Neural cell (in vitro differentiated cells): ENCODE results near the gene CTDNEP1. TPM values are rescaled to one million over a fixed set of nuclear protein-coding genes. Genes with fewer than 3 reads are reported as not detected.

Experiments
- H2AFZ ChIP-seq: fragments of 200-600, 300-800 bp; sonication (generic), shearing (Covaris generic); 2 replicates; pipeline ENCODE4 v1.6.0; 2014; ENCODE audit warnings: low read depth, mild to moderate bottlenecking, antibody characterized with exemption, low read length, moderate library complexity
- H3F3A ChIP-seq: fragments of 200-600 bp; shearing (Covaris generic); 2 replicates; pipeline ENCODE4 v1.6.1; 2016; ENCODE audit warnings: mild to moderate bottlenecking, moderate library complexity, mixed read lengths, antibody characterized with exemption, low read length; ENCODE audit not compliant: insufficient read depth, poor library complexity, severe bottlenecking
- H3K27ac ChIP-seq: fragments of 200-600, 300-800 bp; sonication (generic), shearing (Covaris generic); 2 replicates; pipeline ENCODE4 v1.5.1; 2014; ENCODE audit warnings: mild to moderate bottlenecking, low read length, moderate library complexity
- H3K27me3 ChIP-seq: fragments of 300-800, 200-600 bp; sonication (generic), shearing (Covaris generic); 2 replicates; pipeline ENCODE4 v1.6.0; 2014; ENCODE audit warnings: mild to moderate bottlenecking, low read depth, low read length, moderate library complexity; ENCODE audit not compliant: insufficient read depth
- H3K36me3 ChIP-seq: fragments of 300-800, 200-600 bp; sonication (generic), shearing (Covaris generic); 2 replicates; pipeline ENCODE4 v1.5.1; 2014; ENCODE audit warnings: mild to moderate bottlenecking, antibody characterized with exemption, low read length, moderate library complexity; ENCODE audit not compliant: insufficient read depth
- H3K4me2 ChIP-seq: fragments of 300-800, 200-600 bp; sonication (generic), shearing (Covaris generic); 2 replicates; pipeline ENCODE4 v1.6.0; 2014; ENCODE audit warnings: mild to moderate bottlenecking, low read length
- H3K4me3 ChIP-seq: fragments of 300-800, 200-600 bp; sonication (generic), shearing (Covaris generic); 2 replicates; pipeline ENCODE4 v1.5.1; 2014; ENCODE audit warnings: mild to moderate bottlenecking, low read length, moderate library complexity
- H3K79me2 ChIP-seq: fragments of 200-600 bp; shearing (Covaris generic); replicated peaks from 2 replicates; pipeline ENCODE4 v1.6.0; 2014; ENCODE audit warnings: mild to moderate bottlenecking, low read length, moderate library complexity; ENCODE audit not compliant: insufficient read depth
- H3K9ac ChIP-seq: fragments of 300-800, 200-600 bp; sonication (generic), shearing (Covaris generic); 2 replicates; pipeline ENCODE4 v1.6.1; 2016; ENCODE audit warnings: mild to moderate bottlenecking, low read length, mixed read lengths
- H3K9me2 ChIP-seq: fragments of 200-600 bp; shearing (Covaris generic); 2 replicates; pipeline ENCODE4 v1.6.1; 2016; ENCODE audit warnings: mild to moderate bottlenecking, low read length, mixed read lengths; ENCODE audit not compliant: insufficient read depth
- H3K9me3 ChIP-seq: fragments of 200-600, 300-800 bp; sonication (generic), shearing (Covaris generic); 2 replicates; pipeline ENCODE4 v1.6.1; 2016; ENCODE audit warnings: mild to moderate bottlenecking, mixed run types, low read length, moderate library complexity, mixed read lengths
- H4K20me1 ChIP-seq: fragments of 200-600 bp; shearing (Covaris generic); 2 replicates; pipeline ENCODE4 v1.6.1; 2016; ENCODE audit warnings: mild to moderate bottlenecking, mixed run types; ENCODE audit not compliant: insufficient read depth
- CTCF ChIP-seq: fragments of 450-650 bp; IDR thresholded peaks from 2 replicates; pipeline ENCODE4 v1.5.1; 2014; ENCODE audit warnings: antibody characterized with exemption, mild to moderate bottlenecking, moderate library complexity; ENCODE audit not compliant: poor library complexity, severe bottlenecking
- EP300 ChIP-seq: fragments of 450-650 bp; conservative IDR thresholded peaks from 2 replicates; pipeline ENCODE4 v1.6.1; 2014; ENCODE audit warnings: antibody characterized with exemption, mild to moderate bottlenecking, moderate library complexity; ENCODE audit not compliant: poor library complexity, severe bottlenecking
- EZH2 ChIP-seq: fragments of 200-600, 300-800 bp; shearing (Covaris generic), sonication (generic); IDR thresholded peaks from 2 replicates; pipeline ENCODE4 v1.6.1; 2014; ENCODE audit warnings: antibody characterized with exemption, low read length, borderline replicate concordance, mild to moderate bottlenecking; ENCODE audit not compliant: insufficient read depth, poor library complexity, severe bottlenecking
- POLR2AphosphoS5 ChIP-seq: IDR thresholded peaks from 2 replicates; pipeline ENCODE4 v1.6.1; 2012
- RAD21 ChIP-seq: fragments of 450-650 bp; conservative IDR thresholded peaks from 2 replicates; pipeline ENCODE4 v1.6.1; 2014; ENCODE audit warnings: antibody characterized with exemption, mild to moderate bottlenecking, moderate library complexity
- SMC3 ChIP-seq: fragments of 450-650 bp; conservative IDR thresholded peaks from 2 replicates; pipeline ENCODE4 v1.6.1; 2014; ENCODE audit warnings: antibody characterized with exemption, mild to moderate bottlenecking, moderate library complexity; ENCODE audit not compliant: poor library complexity
- TAF1 ChIP-seq: IDR thresholded peaks from 2 replicates; pipeline ENCODE4 v1.6.1; 2012; ENCODE audit warnings: low read depth
- polyA plus RNA-seq: library from polyadenylated mRNA; depleted of rRNA; stranded (reverse); fragments of >200 nt; gene quantifications from 2 replicates; pipeline ENCODE4 v1.2.3, GENCODE V29; 2014
- TF ChIP-seq, protein P1 (sequence below): IDR thresholded peaks from 2 replicates; pipeline ENCODE4 v1.6.1; 2012; ENCODE audit warnings: borderline replicate concordance

Gene CTDNEP1
- polyA plus RNA-seq, 1 donor from 2014 or later, result 39.4 TPM

DNA sequence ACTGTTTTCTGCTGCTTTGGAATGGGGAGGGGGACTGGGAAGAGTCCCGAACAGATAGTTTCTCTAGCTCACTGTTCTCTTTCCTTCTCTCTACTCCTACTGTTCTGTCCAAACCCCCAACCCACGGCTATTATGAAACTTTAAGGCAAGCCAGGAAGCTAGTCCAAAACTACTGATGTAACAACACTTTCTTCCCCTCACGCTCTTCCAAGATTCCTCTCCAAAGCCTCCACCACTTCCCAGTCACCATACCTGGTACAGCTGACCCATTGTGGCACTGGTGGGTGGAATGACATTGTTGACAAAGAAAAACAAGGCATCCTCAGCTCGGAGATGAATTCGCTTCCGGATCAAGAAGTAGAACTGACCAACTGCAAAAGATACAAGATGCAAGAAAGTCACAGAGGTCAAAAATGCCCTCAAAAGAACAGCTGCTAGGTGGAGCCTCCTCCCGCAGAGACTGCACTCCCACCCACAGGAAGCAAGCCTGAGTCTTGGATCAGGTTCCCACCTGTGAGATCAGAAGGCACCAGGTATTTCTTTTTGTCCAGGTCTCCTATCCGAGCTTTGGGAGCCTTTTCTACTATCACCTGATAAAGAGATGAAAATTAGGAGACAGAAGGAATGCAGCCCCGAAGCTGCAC is 10.3 kb downstream of the CTDNEP1 start:
- peak overlapping the region; percentile 99 for H3K4me2 ChIP-seq
- peaks cover 3% of the 10 kb centered on the region for H3F3A ChIP-seq
- no peak overlapping the region for H2AFZ ChIP-seq
- no peaks in the 10 kb centered on the region for H3K27me3 ChIP-seq
- no peaks in the 10 kb centered on the region for H3K9me2 ChIP-seq
- H3K9ac ChIP-seq, result peak overlapping the region; percentile 99
- TF ChIP-seq RAD21, result no peak
- H3K36me3 ChIP-seq, result no peaks in the 10 kb centered on the region
- H4K20me1 ChIP-seq, result no peaks in the 10 kb centered on the region
- H3K9me3 ChIP-seq, result no peaks in the 10 kb centered on the region
- H3K4me3 ChIP-seq, result peak overlapping the region; percentile 75
- peak overlapping the region; percentile 99 for H3K27ac ChIP-seq
- peaks cover 51% of the 10 kb centered on the region for H3K79me2 ChIP-seq

- H3K36me3 ChIP-seq, result no peaks in the 10 kb centered on the region
- H3K79me2 ChIP-seq, result peaks cover 59% of the 10 kb centered on the region
These were observed 11.2 kb downstream of the CTDNEP1 start for GRCh38 chr17:7240375-7240774.

More at GRCh38 chr17:7240375-7240774, 11.2 kb downstream of the CTDNEP1 start:
- Histone ChIP-seq H4K20me1 (no peaks in the 10 kb centered on the region), H3K9ac (peak overlapping the region; percentile 99), H2AFZ (no peak overlapping the region), H3K9me2 (no peaks in the 10 kb centered on the region), H3K4me3 (peak overlapping the region; percentile 75), H3K4me2 (peak overlapping the region; percentile 99), H3K9me3 (no peaks in the 10 kb centered on the region), H3K27me3 (no peaks in the 10 kb centered on the region), H3F3A (peaks cover 3% of the 10 kb centered on the region), H3K27ac (peak overlapping the region; percentile 99)
- no peak for TF ChIP-seq TAF1
- TF ChIP-seq CTCF, result no peak
- no peak for TF ChIP-seq EZH2
- TF ChIP-seq EP300, result no peak
- TF ChIP-seq SMC3, result no peak
- TF ChIP-seq, protein P1, sequence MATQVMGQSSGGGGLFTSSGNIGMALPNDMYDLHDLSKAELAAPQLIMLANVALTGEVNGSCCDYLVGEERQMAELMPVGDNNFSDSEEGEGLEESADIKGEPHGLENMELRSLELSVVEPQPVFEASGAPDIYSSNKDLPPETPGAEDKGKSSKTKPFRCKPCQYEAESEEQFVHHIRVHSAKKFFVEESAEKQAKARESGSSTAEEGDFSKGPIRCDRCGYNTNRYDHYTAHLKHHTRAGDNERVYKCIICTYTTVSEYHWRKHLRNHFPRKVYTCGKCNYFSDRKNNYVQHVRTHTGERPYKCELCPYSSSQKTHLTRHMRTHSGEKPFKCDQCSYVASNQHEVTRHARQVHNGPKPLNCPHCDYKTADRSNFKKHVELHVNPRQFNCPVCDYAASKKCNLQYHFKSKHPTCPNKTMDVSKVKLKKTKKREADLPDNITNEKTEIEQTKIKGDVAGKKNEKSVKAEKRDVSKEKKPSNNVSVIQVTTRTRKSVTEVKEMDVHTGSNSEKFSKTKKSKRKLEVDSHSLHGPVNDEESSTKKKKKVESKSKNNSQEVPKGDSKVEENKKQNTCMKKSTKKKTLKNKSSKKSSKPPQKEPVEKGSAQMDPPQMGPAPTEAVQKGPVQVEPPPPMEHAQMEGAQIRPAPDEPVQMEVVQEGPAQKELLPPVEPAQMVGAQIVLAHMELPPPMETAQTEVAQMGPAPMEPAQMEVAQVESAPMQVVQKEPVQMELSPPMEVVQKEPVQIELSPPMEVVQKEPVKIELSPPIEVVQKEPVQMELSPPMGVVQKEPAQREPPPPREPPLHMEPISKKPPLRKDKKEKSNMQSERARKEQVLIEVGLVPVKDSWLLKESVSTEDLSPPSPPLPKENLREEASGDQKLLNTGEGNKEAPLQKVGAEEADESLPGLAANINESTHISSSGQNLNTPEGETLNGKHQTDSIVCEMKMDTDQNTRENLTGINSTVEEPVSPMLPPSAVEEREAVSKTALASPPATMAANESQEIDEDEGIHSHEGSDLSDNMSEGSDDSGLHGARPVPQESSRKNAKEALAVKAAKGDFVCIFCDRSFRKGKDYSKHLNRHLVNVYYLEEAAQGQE, result no peak
- no peak for TF ChIP-seq RAD21
- no peak for TF ChIP-seq POLR2AphosphoS5
